Esophagus muscularis mucosa (tissue), 4 donors: ENCODE results near the gene HNF1B.

Experiments used
- EP300 ChIP-seq: sonication (generic); formaldehyde crosslinking; IDR thresholded peaks from one replicate; pipeline ENCODE4 v1.6.1; 2017; ENCODE audit warnings: antibody characterized with exemption
- POLR2A ChIP-seq: fragments of 450-650 bp; IDR thresholded peaks from one replicate; pipeline ENCODE4 v1.6.1; 2017; ENCODE audit warnings: antibody characterized with exemption, moderate library complexity, mild to moderate bottlenecking, low read depth
- POLR2AphosphoS5 ChIP-seq, 2 donors: sonication (generic); formaldehyde crosslinking; IDR thresholded peaks; one replicate each; pipeline ENCODE4 v1.6.1; 2017; ENCODE audit warnings: antibody characterized with exemption in 2 of 2
- TF ChIP-seq, protein P1 (sequence below), 3 experiments: fragments of 200-600 bp in 2 of 3; fragments of 450-650 bp in 1 of 3; sonication (generic) in 2 of 3; IDR thresholded peaks; one replicate each; pipeline ENCODE4 v1.5.1; 2017 to 2019; ENCODE audit warnings: antibody characterized with exemption in 3 of 3, mild to moderate bottlenecking in 2 of 3, moderate library complexity in 1 of 3

DNA sequence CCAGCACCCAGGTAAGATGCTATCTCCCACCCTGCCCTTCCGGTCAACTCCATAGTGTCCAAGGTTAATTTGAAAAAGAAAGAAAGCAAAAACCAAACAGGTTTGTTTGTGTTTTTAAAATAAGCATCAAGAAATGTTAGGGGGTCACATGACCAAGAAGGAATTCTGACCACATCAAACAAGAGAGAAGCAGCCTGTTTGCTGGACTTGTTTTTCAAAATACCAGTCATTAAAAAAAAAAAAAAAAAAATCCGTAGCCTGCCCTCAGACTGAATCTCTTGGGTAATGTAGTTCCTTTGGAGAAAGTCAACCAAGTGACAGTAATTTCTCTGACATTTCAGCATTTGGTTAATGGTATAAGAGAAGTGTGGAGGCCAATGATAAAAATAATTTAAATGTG, 38.4 kb downstream of the HNF1B start:
- TF ChIP-seq, protein P1, sequence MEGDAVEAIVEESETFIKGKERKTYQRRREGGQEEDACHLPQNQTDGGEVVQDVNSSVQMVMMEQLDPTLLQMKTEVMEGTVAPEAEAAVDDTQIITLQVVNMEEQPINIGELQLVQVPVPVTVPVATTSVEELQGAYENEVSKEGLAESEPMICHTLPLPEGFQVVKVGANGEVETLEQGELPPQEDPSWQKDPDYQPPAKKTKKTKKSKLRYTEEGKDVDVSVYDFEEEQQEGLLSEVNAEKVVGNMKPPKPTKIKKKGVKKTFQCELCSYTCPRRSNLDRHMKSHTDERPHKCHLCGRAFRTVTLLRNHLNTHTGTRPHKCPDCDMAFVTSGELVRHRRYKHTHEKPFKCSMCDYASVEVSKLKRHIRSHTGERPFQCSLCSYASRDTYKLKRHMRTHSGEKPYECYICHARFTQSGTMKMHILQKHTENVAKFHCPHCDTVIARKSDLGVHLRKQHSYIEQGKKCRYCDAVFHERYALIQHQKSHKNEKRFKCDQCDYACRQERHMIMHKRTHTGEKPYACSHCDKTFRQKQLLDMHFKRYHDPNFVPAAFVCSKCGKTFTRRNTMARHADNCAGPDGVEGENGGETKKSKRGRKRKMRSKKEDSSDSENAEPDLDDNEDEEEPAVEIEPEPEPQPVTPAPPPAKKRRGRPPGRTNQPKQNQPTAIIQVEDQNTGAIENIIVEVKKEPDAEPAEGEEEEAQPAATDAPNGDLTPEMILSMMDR (IDR thresholded peaks at IDR 0.05) = no peak
- TF ChIP-seq EP300 (no peak), POLR2AphosphoS5 (IDR thresholded peaks at IDR 0.05) (no peak), POLR2A (no peak)
